Measurements from ENCODE around the gene MRPS22. TPM values are rescaled to one million over a fixed set of nuclear protein-coding genes. Genes with fewer than 3 reads are reported as not detected.

Gene MRPS22
- total RNA-seq, 4 donors from 2014 or later, result 50.2 to 73.2 (median 62.3) TPM

- TF ChIP-seq CTCF (IDR thresholded peaks at IDR 0.05) (no peak), POLR2A (IDR thresholded peaks at IDR 0.05) (no peak)
- intact Hi-C loops (cut with DNase I), result no loop called here
- Histone ChIP-seq H3K27ac (no peak overlapping the region), H3K4me3 (no peak overlapping the region), H3K36me3 (no peaks in the 10 kb centered on the region), H3K9me3 (no peaks in the 10 kb centered on the region), H3K4me1 (no peaks in the 10 kb centered on the region), H3K27me3 (peaks cover 0 to 18% (median 0%) of the 10 kb centered on the region in 4 donors)
- DNase-seq, result no peak
- 71 to 87% methylated on average over 4 to 8 of the region's 8 CpGs for WGBS, 2 donors
These were observed 23.1 kb upstream of the MRPS22 start for GRCh38 chr3:139320551-139321309.

DNA sequence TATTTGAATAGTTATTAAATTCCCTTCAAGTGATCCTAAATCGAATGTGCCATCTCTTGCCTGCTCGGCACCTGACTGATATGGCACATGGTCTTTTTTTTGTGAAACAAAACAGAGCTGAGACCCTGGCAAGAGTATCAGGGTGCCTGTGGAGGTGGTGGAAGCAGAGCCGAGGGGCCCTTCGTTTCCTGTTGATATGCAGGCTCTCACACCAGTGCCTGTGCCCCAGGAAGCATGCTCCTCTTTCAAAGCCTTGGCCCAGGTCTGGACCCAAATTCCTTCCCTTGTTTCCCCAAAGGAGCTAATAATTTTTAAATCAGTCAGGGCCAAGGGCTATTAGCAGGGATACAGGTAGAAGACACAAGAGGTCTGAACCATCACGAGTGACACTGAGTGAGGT lies 21.5 kb upstream of the MRPS22 start:
- Histone ChIP-seq H3K4me1 (no peaks in the 10 kb centered on the region), H3K27me3 (peaks cover 0 to 14% (median 0%) of the 10 kb centered on the region in 4 donors), H3K36me3 (no peaks in the 10 kb centered on the region), H3K4me3 (no peak overlapping the region), H3K27ac (no peak overlapping the region), H3K9me3 (no peaks in the 10 kb centered on the region)
- intact Hi-C loops (cut with DNase I), result no loop called here
- TF ChIP-seq POLR2A (IDR thresholded peaks at IDR 0.05), result no peak
- no peak for TF ChIP-seq CTCF (IDR thresholded peaks at IDR 0.05)
- 62 to 83% methylated on average over 3 to 4 of the region's 5 CpGs for WGBS, 2 donors
- DNase-seq, result no peak

GRCh38 chr3:139323146-139323545 lies 20.7 kb upstream of the MRPS22 start:
- no peaks in the 10 kb centered on the region for H3K4me1 ChIP-seq
- TF ChIP-seq POLR2A (IDR thresholded peaks at IDR 0.05) (no peak), CTCF (IDR thresholded peaks at IDR 0.05) (no peak)
- DNase-seq, result no peak
- no peak overlapping the region for H3K27ac ChIP-seq
- 82 to 92% methylated on average over 4 to 6 of the region's 7 CpGs for WGBS, 2 donors
- intact Hi-C loops (cut with DNase I), result no loop called here
- no peaks in the 10 kb centered on the region for H3K36me3 ChIP-seq
- H3K27me3 ChIP-seq, result peaks cover 0 to 8% (median 0%) of the 10 kb centered on the region in 4 donors
- no peaks in the 10 kb centered on the region for H3K9me3 ChIP-seq
- H3K4me3 ChIP-seq, result no peak overlapping the region

DNA sequence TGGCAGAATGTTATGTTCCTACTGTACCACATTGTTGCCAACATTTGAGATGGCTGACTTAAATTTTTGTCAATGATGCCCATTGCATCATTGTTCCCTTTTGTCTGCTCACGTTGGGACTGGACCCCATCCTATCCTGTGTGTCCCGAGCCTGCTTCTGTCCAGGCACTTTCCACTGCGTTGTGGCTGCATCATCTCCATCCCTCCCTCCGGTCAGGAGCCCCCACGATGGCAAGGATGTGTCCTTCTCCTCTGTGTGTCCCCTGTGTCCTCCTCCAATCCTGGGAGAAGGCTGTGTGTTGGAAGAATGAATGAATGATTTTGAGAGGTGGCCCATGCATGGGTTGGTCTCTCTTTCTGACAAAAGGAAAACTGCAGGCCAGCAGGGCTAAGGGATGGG lies 19.4 kb upstream of the MRPS22 start:
- intact Hi-C loops (cut with DNase I), result no loop called here
- TF ChIP-seq CTCF (IDR thresholded peaks at IDR 0.05), result no peak

DNA sequence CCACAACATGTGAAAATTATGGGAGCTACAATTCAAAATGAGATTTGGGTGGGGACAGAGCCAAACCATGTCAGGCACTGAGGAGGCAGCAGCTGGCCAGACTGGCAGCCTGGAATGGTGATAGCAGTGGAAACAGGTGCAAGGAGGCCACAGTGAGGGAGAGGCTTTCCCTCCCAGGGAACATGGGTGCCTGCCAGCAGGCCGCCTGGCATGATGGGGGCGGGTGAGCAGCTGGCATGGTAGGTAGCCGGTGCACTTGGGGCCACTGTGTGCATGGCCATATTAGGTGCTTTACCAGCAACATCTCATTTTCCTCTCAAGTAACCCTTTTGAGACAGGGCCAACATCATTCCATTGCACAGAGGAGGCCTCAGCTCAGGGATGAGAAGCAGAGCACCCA lies 18.3 kb upstream of the MRPS22 start:
- H3K9me3 ChIP-seq, result no peaks in the 10 kb centered on the region
- H3K36me3 ChIP-seq, result no peaks in the 10 kb centered on the region
- no peak overlapping the region for H3K4me3 ChIP-seq
- DNase-seq, result no peak
- intact Hi-C loops (cut with DNase I), result loop anchor here (5.0 kb wide), 2 partner anchors 213 to 388 kb away; no protein-coding TSS in a partner anchor
- TF ChIP-seq CTCF (IDR thresholded peaks at IDR 0.05) (no peak), POLR2A (IDR thresholded peaks at IDR 0.05) (no peak)
- WGBS, 2 donors, result 68% methylated on average over 3 of the region's 3 CpGs; no CpG with 5 or more reads in 1 of the 2 donors
- H3K27me3 ChIP-seq, result peaks cover 0 to 19% (median 0%) of the 10 kb centered on the region in 4 donors
- peaks cover 0 to 9% (median 3%) of the 10 kb centered on the region in 3 donors for H3K4me1 ChIP-seq
- H3K27ac ChIP-seq, result no peak overlapping the region

More for the DNA sequence above, 19.4 kb upstream of the MRPS22 start:
- Histone ChIP-seq H3K4me3 (no peak overlapping the region), H3K27ac (no peak overlapping the region), H3K4me1 (peaks cover 0 to 6% (median 3%) of the 10 kb centered on the region in 3 donors), H3K36me3 (no peaks in the 10 kb centered on the region), H3K27me3 (peaks cover 0 to 10% (median 0%) of the 10 kb centered on the region in 4 donors), H3K9me3 (no peaks in the 10 kb centered on the region)
- DNase-seq, result no peak
- 18 to 47% methylated on average over 2 to 3 of the region's 5 CpGs for WGBS, 2 donors
